Gastrocnemius medialis (tissue), 4 donors: Measurements from ENCODE around the gene ASB10. TPM values are rescaled to one million over a fixed set of nuclear protein-coding genes. Genes with fewer than 3 reads are reported as not detected.

ENCODE experiments used
- ATAC-seq, 2 donors: fragments of 150-250 bp; one replicate each; pipeline ENCODE4 v1.9.1; 2016
- DNase-seq, 2 donors: peaks; one replicate each; pipeline ENCODE4 v3.0.0-alpha.2; 2019
- H3K27ac ChIP-seq, 4 donors: fragments of 200-600 bp; sonication (generic); 1 replicate in 1 of 4; 2 replicates in 3 of 4; pipeline ENCODE4 v1.5.1; 2016 to 2018; ENCODE audit warnings: mild to moderate bottlenecking in 2 of 4, moderate library complexity in 1 of 4
- H3K27me3 ChIP-seq, 3 donors: fragments of 200-600 bp; sonication (generic) in 2 of 3; 1 replicate in 1 of 3; 2 replicates in 2 of 3; pipeline versions ENCODE4 v1.5.1 to v1.6.0; 2016 to 2019; ENCODE audit warnings: mild to moderate bottlenecking in 1 of 3, moderate library complexity in 1 of 3
- H3K36me3 ChIP-seq, 2 donors: fragments of 200-600 bp; sonication (generic) in 1 of 2; one replicate each; pipeline ENCODE4 v1.5.1; 2017 to 2018
- H3K4me1 ChIP-seq, 2 donors: fragments of 200-600 bp; sonication (generic) in 1 of 2; one replicate each; pipeline ENCODE4 v1.5.1; 2016 to 2017; ENCODE audit warnings: mild to moderate bottlenecking in 2 of 2
- H3K4me3 ChIP-seq, 4 donors: fragments of 200-600 bp; sonication (generic) in 3 of 4; 1 replicate in 1 of 4; 2 replicates in 3 of 4; pipeline ENCODE4 v1.5.1; 2016 to 2019; ENCODE audit warnings: mild to moderate bottlenecking in 2 of 4
- H3K9me3 ChIP-seq, 3 donors: fragments of 200-600 bp; sonication (generic) in 2 of 3; 1 replicate in 1 of 3; 2 replicates in 2 of 3; pipeline ENCODE4 v1.5.1; 2016 to 2019
- CTCF ChIP-seq, 5 experiments: fragments of 450-650 bp in 3 of 5; fragments of 200-600 bp in 2 of 5; sonication (generic) in 2 of 5; IDR thresholded peaks in 4 of 5; conservative IDR thresholded peaks in 1 of 5; 1 replicate in 4 of 5; 2 replicates in 1 of 5; pipeline ENCODE4 v1.5.1; 2016 to 2019; ENCODE audit warnings: antibody characterized with exemption in 5 of 5, mild to moderate bottlenecking in 3 of 5, moderate library complexity in 3 of 5
- POLR2A ChIP-seq, 2 donors: fragments of 450-650 bp; IDR thresholded peaks; one replicate each; pipeline ENCODE4 v1.6.1; 2017; ENCODE audit warnings: antibody characterized with exemption in 2 of 2, mild to moderate bottlenecking in 2 of 2, moderate library complexity in 2 of 2
- in situ Hi-C, 4 donors: fragments of 200-750 bp; cut with MboI; loops; one replicate each; pipeline versions ENCODE4 v1.15.0 to v1.8.0; 2017; ENCODE audit warnings: low sequenced_read_pairs in 4 of 4
- intact Hi-C: fragments of 100-400 bp; cut with DNase I; formaldehyde crosslinking; loops from one replicate; pipeline ENCODE4 v1.15.1; 2023; ENCODE audit warnings: low total_unique reads
- total RNA-seq, 4 donors: library from RNA; depleted of rRNA; stranded (reverse); fragments of >200 nt; gene quantifications; one replicate each; pipeline versions ENCODE4 v1.1.0 to v1.2.3, GENCODE V29; 2016

ASB10 gene
- total RNA-seq, 4 donors from 2014 or later = 17.1 to 24.8 (median 21.6) TPM

DNA sequence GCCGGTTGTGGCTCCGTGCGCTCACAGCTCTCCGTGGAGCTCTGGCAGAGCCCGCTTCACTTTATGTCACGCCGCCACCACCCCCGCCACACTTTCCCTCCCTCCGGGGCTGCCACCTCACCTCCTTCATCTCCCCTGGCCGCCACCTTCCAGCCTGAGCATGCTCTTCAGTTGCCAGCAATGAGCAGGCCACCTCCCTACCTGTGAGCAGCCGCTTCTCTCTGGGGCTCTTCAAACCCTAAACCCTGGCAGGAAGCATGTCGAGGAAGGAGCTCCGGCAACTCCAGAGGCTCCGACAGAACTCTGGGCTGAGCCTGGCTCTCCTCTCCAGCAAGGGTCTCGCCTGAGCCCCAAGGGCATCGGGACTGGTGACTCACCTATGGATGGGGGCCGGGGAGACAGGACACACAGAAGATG is 56.3 kb downstream of the ASB10 start:
- TF ChIP-seq POLR2A (IDR thresholded peaks at IDR 0.05) = no peak
- no peak for TF ChIP-seq CTCF (IDR thresholded peaks at IDR 0.05 in 4 of 5, conservative IDR thresholded peaks at IDR 0.05 in 1 of 5)
- in situ Hi-C loops (no loop called here), intact Hi-C loops (no loop called here)
- no peaks in the 10 kb centered on the region for H3K27me3 ChIP-seq
- H3K4me3 ChIP-seq = no peak overlapping the region
- ATAC-seq (no peak), DNase-seq (no peak)
- peaks cover 0 to 34% of the 10 kb centered on the region in 2 donors for H3K36me3 ChIP-seq
- peaks cover 0 to 9% of the 10 kb centered on the region in 2 donors for H3K4me1 ChIP-seq
- H3K27ac ChIP-seq = no peak overlapping the region
- no peaks in the 10 kb centered on the region for H3K9me3 ChIP-seq

DNA sequence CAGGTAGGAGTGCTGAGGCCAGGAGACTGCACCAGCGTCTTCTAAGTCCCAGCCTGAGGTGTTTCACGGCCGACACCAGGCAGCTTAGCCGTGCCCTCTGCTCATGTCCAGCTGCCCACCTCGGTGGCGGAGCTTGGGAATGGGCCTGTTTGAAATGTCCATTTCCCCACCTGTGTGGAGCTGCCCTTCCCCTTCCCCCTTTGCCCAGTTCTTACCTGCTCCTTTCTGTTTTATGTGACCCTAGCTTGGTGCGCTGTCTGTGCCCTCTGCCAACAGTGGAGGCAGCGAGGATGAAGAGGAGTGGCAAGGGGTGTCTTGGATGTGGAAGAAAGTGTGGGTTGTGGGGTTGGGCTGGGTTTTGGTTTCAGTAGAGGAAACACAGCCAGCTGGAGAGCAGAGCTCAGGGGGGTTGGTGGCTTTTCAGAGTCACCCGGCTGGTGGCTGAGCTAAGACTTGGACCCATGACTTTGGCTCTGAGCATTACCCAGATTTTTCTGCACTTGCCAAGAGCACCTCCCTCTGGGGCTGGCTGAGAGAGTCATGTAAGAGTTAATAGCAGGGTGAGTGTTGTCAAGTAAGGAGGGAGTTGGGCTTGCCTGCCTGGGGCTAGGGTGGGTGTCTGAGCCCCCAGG is 57.0 kb downstream of the ASB10 start:
- no peaks in the 10 kb centered on the region for H3K27me3 ChIP-seq
- in situ Hi-C loops (loop anchor here in 2 of 4 donors (10.0 kb wide), 1 partner anchor 45 kb away; no protein-coding TSS in a partner anchor), intact Hi-C loops (no loop called here)
- DNase-seq (no peak), ATAC-seq (no peak)
- H3K27ac ChIP-seq = no peak overlapping the region
- H3K4me1 ChIP-seq = peaks cover 3 to 16% of the 10 kb centered on the region in 2 donors
- peaks cover 0 to 33% of the 10 kb centered on the region in 2 donors for H3K36me3 ChIP-seq
- TF ChIP-seq POLR2A (IDR thresholded peaks at IDR 0.05) (no peak), CTCF (IDR thresholded peaks at IDR 0.05 in 4 of 5, conservative IDR thresholded peaks at IDR 0.05 in 1 of 5) (no peak)
- H3K9me3 ChIP-seq = no peaks in the 10 kb centered on the region
- H3K4me3 ChIP-seq = no peak overlapping the region

- no peak overlapping the region for H3K4me3 ChIP-seq
- intact Hi-C loops = no loop called here
- peaks cover 4 to 20% of the 10 kb centered on the region in 2 donors for H3K4me1 ChIP-seq
- H3K27ac ChIP-seq = no peak overlapping the region
- no peak for ATAC-seq
- no peak for DNase-seq
- TF ChIP-seq CTCF (IDR thresholded peaks at IDR 0.05 in 4 of 5, conservative IDR thresholded peaks at IDR 0.05 in 1 of 5) (no peak), POLR2A (IDR thresholded peaks at IDR 0.05) (no peak)
- H3K36me3 ChIP-seq = peaks cover 0 to 33% of the 10 kb centered on the region in 2 donors
- H3K27me3 ChIP-seq = no peaks in the 10 kb centered on the region
- no peaks in the 10 kb centered on the region for H3K9me3 ChIP-seq
- in situ Hi-C loops = loop anchor here in 2 of 4 donors (10.0 kb wide), 1 partner anchor 45 kb away; no protein-coding TSS in a partner anchor
These were observed 57.7 kb downstream of the ASB10 start for GRCh38 chr7:151129117-151129959.

DNA sequence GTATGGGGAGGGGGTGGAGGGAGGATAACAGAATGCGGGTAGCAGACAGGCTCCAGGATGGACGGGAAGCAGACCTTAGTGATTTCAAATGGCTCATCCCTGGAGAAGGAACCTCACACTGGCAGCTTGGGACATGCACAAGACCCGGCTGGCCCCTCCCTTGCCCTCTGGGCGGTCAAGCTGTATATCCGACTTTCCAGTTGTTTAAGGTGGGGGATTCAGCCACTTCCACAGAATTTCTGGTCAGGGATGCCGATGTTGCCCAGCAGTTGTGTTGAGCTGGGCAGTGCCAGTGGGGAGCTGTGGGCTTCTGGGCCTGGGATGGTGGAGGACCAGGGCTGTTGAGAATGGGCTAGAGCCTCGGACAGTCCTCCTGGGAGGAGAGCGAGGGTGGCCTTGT is 58.3 kb downstream of the ASB10 start:
- in situ Hi-C loops = loop anchor here in 2 of 4 donors (10.0 kb wide), 1 partner anchor 46 kb away; no protein-coding TSS in a partner anchor
- peaks cover 4 to 22% of the 10 kb centered on the region in 2 donors for H3K4me1 ChIP-seq
- no peaks in the 10 kb centered on the region for H3K27me3 ChIP-seq
- no peak overlapping the region for H3K4me3 ChIP-seq
- DNase-seq = no peak
- H3K9me3 ChIP-seq = no peaks in the 10 kb centered on the region
- ATAC-seq = no peak
- TF ChIP-seq POLR2A (IDR thresholded peaks at IDR 0.05) (no peak), CTCF (IDR thresholded peaks at IDR 0.05 in 4 of 5, conservative IDR thresholded peaks at IDR 0.05 in 1 of 5) (no peak)
- intact Hi-C loops = no loop called here
- no peak overlapping the region for H3K27ac ChIP-seq
- peaks cover 0 to 28% of the 10 kb centered on the region in 2 donors for H3K36me3 ChIP-seq
